Activated naive CD4-positive, alpha-beta T cell treated with anti-CD3 and anti-CD28 coated beads, Interleukin-2, amount 10 ng/mL, durations not matched to agents 7 days and 5 days (primary cell): ENCODE measurements around the gene TNN.
"Not testable (repeated sequence)": the region's sequence is repeated elsewhere in the genome, so short reads cannot be mapped to it uniquely, and the experiment has no call there.

ENCODE experiments used
- CTCF ChIA-PET: fragments of 350-600 bp; sonication (Branson Sonifier 250); formaldehyde crosslinking; loops from one replicate; lab custom pipeline; 2021; ENCODE audit warnings: antibody characterized with exemption; lab: Charles Lee
- DNase-seq: peaks from one replicate; pipeline ENCODE4 v3.0.0-alpha.2; 2020
- H3K27ac Mint-ChIP-seq: one replicate; pipeline ENCODE4 v1.8.0; 2021; ENCODE audit warnings: mild to moderate bottlenecking, moderate library complexity, mixed read lengths
- H3K27me3 Mint-ChIP-seq: one replicate; pipeline ENCODE4 v1.8.0; 2021; ENCODE audit warnings: mild to moderate bottlenecking, mixed read lengths
- H3K36me3 Mint-ChIP-seq: one replicate; pipeline ENCODE4 v1.8.0; 2021; ENCODE audit warnings: mixed read lengths
- H3K4me1 Mint-ChIP-seq: one replicate; pipeline ENCODE4 v1.8.0; 2021; ENCODE audit warnings: mixed read lengths
- H3K4me3 Mint-ChIP-seq: one replicate; pipeline ENCODE4 v1.8.0; 2021; ENCODE audit warnings: mild to moderate bottlenecking, moderate library complexity, mixed read lengths
- H3K9me3 Mint-ChIP-seq: one replicate; pipeline ENCODE4 v1.8.0; 2021; ENCODE audit warnings: mixed read lengths

Gene TNN

DNA sequence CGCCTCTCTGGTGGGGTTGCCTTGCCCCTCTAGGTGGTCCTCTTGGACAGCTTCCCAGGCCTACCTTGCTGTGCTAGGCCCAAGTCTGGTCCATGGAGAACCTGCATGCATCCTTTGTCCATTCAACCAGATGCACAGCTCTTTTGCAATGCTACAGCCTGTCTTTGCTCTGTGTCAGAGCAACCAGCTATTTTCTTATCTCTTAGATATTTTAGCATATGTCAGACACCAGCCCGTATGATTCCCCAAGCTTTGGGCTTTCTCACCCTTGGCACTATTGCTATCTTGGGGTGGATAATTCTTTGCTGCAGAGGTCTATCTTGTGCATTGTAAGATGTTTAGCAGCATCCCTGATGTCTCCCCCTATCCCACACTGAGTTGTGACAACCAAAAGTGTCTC, 32.3 kb downstream of the TNN start:
- Mint-ChIP-seq H3K4me1 (no peaks in the 10 kb centered on the region), H3K4me3 (no peak overlapping the region), H3K27me3 (peaks cover 4% of the 10 kb centered on the region), H3K36me3 (no peaks in the 10 kb centered on the region), H3K9me3 (no peaks in the 10 kb centered on the region), H3K27ac (no peak overlapping the region)
- DNase-seq, result no peak
- CTCF ChIA-PET, result no interaction called here

GRCh38 chr1:175102166-175102565, 34.5 kb downstream of the TNN start:
- H3K27me3 Mint-ChIP-seq, H3K36me3 Mint-ChIP-seq, H3K9me3 Mint-ChIP-seq, H3K4me1 Mint-ChIP-seq, CTCF ChIA-PET, H3K27ac Mint-ChIP-seq, H3K4me3 Mint-ChIP-seq, DNase-seq: not testable (repeated sequence)

- DNase-seq, H3K4me3 Mint-ChIP-seq, CTCF ChIA-PET, H3K9me3 Mint-ChIP-seq, H3K4me1 Mint-ChIP-seq, H3K27me3 Mint-ChIP-seq, H3K36me3 Mint-ChIP-seq, H3K27ac Mint-ChIP-seq: not testable (repeated sequence)
Observed at GRCh38 chr1:175106536-175106935, 38.9 kb downstream of the TNN start.

DNA sequence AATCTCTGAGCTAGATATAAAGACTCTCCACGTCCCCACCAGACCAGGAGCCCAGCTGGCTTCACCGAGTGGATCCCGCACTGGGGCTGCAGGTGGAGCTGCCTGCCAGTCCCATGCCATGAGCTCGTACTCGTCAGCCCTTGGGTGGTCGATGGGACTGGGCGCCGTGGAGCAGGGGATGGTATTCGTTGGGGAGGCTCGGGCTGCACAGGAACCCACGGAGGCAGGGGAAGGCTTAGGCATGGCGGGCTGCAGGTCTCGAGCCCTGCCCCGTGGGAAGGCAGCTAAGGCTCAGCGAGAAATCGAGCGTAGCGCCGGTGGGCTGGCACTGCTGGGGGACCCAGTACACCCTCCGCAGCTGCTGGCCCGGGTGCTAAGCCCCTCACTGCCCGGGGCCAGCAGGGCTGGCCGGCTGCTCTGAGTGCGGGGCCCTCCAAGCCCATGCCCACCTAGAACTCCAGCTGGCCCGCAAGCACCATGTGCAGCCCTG, 40.7 kb downstream of the TNN start:
- H3K27ac Mint-ChIP-seq, CTCF ChIA-PET, H3K4me3 Mint-ChIP-seq, H3K27me3 Mint-ChIP-seq, H3K4me1 Mint-ChIP-seq, H3K9me3 Mint-ChIP-seq, H3K36me3 Mint-ChIP-seq, DNase-seq: not testable (repeated sequence)

- Mint-ChIP-seq H3K4me3 (no peak overlapping the region), H3K36me3 (no peaks in the 10 kb centered on the region), H3K27me3 (peaks cover 20% of the 10 kb centered on the region), H3K9me3 (peaks cover 11% of the 10 kb centered on the region), H3K4me1 (no peaks in the 10 kb centered on the region), H3K27ac (no peak overlapping the region)
- CTCF ChIA-PET, result interaction anchor here (1.4 to 3.4 kb wide), 3 partner anchors 9 to 85 kb away, joined by 4 to 20 read pairs (median 5); no protein-coding TSS in a partner anchor
- no peak for DNase-seq
Observed at GRCh38 chr1:175114996-175115395, 47.4 kb downstream of the TNN start.

DNA sequence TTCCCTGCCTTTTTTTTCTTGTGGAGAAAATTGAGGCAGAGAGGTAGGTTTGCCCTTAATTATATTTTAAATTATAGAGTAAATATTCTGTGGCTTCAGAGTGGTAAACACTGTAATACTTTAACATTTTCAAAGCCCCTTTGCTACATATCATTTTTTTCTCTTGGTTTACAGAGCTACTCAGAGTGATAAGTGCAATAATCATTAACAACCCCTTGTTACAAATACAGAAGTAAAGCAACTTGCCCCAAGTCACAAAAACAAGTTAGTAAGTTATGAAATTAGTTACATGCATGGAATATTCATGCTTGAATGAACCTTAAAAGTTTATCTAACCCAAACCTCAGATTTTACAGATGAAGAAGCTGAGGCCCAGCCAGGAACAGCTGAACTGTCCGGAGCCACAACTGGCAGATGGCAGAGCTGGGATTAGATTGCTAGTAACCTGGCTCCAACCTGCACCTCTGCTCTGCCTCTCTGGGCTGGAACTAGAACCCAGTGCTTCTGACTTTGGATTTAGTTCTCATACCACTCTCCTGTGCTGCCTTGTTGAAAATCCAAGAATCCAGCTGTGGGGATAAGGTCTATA, 48.7 kb downstream of the TNN start:
- no peaks in the 10 kb centered on the region for H3K4me1 Mint-ChIP-seq
- H3K4me3 Mint-ChIP-seq, result no peak overlapping the region
- DNase-seq, result no peak
- H3K36me3 Mint-ChIP-seq, result no peaks in the 10 kb centered on the region
- H3K9me3 Mint-ChIP-seq, result peaks cover 11% of the 10 kb centered on the region
- CTCF ChIA-PET, result interaction anchor here (1.4 to 3.4 kb wide), 4 partner anchors 8 to 87 kb away, joined by 3 to 20 read pairs (median 4); no protein-coding TSS in a partner anchor
- H3K27me3 Mint-ChIP-seq, result peaks cover 20% of the 10 kb centered on the region
- H3K27ac Mint-ChIP-seq, result no peak overlapping the region

- Mint-ChIP-seq H3K27ac (no peak overlapping the region), H3K4me1 (no peaks in the 10 kb centered on the region), H3K9me3 (peaks cover 11% of the 10 kb centered on the region), H3K27me3 (peaks cover 20% of the 10 kb centered on the region), H3K36me3 (no peaks in the 10 kb centered on the region), H3K4me3 (no peak overlapping the region)
- no peak for DNase-seq
- CTCF ChIA-PET, result interaction anchor here (1.7 kb wide), 1 partner anchor 35 kb away, joined by 3 read pairs; no protein-coding TSS in a partner anchor
Observed at GRCh38 chr1:175116903-175117302, 49.3 kb downstream of the TNN start.

GRCh38 chr1:175118375-175119367, 51.0 kb downstream of the TNN start:
- no peaks in the 10 kb centered on the region for H3K4me1 Mint-ChIP-seq
- H3K27me3 Mint-ChIP-seq, result peaks cover 21% of the 10 kb centered on the region
- DNase-seq, result no peak
- no peaks in the 10 kb centered on the region for H3K36me3 Mint-ChIP-seq
- CTCF ChIA-PET, result no interaction called here
- no peak overlapping the region for H3K27ac Mint-ChIP-seq
- H3K4me3 Mint-ChIP-seq, result no peak overlapping the region
- peaks cover 4% of the 10 kb centered on the region for H3K9me3 Mint-ChIP-seq

- no peaks in the 10 kb centered on the region for H3K9me3 Mint-ChIP-seq
- DNase-seq, result no peak
- H3K4me3 Mint-ChIP-seq, result no peak overlapping the region
- H3K36me3 Mint-ChIP-seq, result no peaks in the 10 kb centered on the region
- CTCF ChIA-PET, result interaction anchor here (1.0 to 1.9 kb wide), 2 partner anchors 8 to 91 kb away, joined by 3 to 7 read pairs; no protein-coding TSS in a partner anchor
- peaks cover 17% of the 10 kb centered on the region for H3K27me3 Mint-ChIP-seq
- H3K27ac Mint-ChIP-seq, result no peak overlapping the region
- no peaks in the 10 kb centered on the region for H3K4me1 Mint-ChIP-seq
Observed at GRCh38 chr1:175120511-175120910, 52.9 kb downstream of the TNN start.

GRCh38 chr1:175124861-175125260, 57.2 kb downstream of the TNN start:
- DNase-seq, result no peak
- Mint-ChIP-seq H3K36me3 (no peaks in the 10 kb centered on the region), H3K27me3 (peaks cover 26% of the 10 kb centered on the region), H3K4me1 (no peaks in the 10 kb centered on the region), H3K4me3 (no peak overlapping the region), H3K9me3 (no peaks in the 10 kb centered on the region), H3K27ac (no peak overlapping the region)
- CTCF ChIA-PET, result interaction anchor here (0.6 to 6.3 kb wide), 20 partner anchors 10 to 124 kb away, joined by 3 to 138 read pairs (median 4); partner anchors contain the start of gene MRPS14

GRCh38 chr1:175126347-175126746, 58.7 kb downstream of the TNN start:
- Mint-ChIP-seq H3K9me3 (no peaks in the 10 kb centered on the region), H3K36me3 (no peaks in the 10 kb centered on the region), H3K27me3 (peaks cover 26% of the 10 kb centered on the region), H3K27ac (no peak overlapping the region), H3K4me1 (no peaks in the 10 kb centered on the region), H3K4me3 (no peak overlapping the region)
- DNase-seq, result no peak
- CTCF ChIA-PET, result interaction anchor here (1.7 to 6.3 kb wide), 3 partner anchors 97 to 126 kb away, joined by 3 to 138 read pairs (median 16); partner anchors contain the start of gene MRPS14

DNA sequence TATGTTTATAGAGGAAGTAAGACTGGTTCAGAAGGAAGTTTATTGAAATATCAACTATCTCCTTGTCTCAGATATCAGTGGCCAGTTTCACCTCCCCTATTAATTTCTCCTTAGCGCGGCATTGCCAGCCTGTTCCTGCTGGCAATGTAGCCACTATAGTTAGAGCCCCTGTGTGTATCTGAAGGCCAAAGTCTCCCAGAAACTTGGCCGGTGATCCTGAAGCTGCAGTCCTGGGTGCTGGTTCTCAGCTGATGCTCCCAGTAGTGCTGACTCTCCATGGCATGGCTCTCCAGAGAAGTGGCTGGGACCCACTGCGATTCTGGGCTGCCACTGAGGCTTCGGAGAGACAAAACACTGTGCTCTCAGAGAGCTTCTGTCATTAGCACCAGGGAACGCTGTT, 59.9 kb downstream of the TNN start:
- H3K9me3 Mint-ChIP-seq, result no peaks in the 10 kb centered on the region
- no peaks in the 10 kb centered on the region for H3K36me3 Mint-ChIP-seq
- H3K27ac Mint-ChIP-seq, result no peak overlapping the region
- H3K4me3 Mint-ChIP-seq, result no peak overlapping the region
- peaks cover 26% of the 10 kb centered on the region for H3K27me3 Mint-ChIP-seq
- DNase-seq, result no peak
- CTCF ChIA-PET, result interaction anchor here (0.8 to 6.3 kb wide), 4 partner anchors 18 to 104 kb away, joined by 3 to 138 read pairs (median 5); partner anchors contain the start of gene MRPS14
- H3K4me1 Mint-ChIP-seq, result no peaks in the 10 kb centered on the region

- no peaks in the 10 kb centered on the region for H3K36me3 Mint-ChIP-seq
Observed at GRCh38 chr1:175128523-175128922, 60.9 kb downstream of the TNN start.

DNA sequence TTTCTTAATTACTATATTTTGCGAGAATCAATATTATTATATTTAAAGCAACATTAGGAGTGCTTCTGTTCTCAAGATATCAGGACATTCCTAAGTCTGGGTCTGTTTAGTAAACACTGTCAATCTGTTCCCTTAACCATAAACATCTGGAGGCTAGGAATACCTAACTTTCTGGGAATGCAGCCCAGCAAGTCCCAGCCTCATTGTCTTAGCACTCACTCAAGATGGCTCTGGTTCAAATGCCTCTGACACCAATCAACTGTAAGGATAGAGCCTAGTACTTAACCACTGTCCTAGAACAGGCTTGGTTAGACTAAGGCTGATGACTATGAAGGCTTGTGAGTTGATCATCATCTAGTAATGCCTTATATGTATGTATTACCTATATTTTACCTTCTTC, 61.5 kb downstream of the TNN start:
- DNase-seq, result no peak
- Mint-ChIP-seq H3K9me3 (no peaks in the 10 kb centered on the region), H3K4me3 (no peak overlapping the region), H3K27me3 (peaks cover 26% of the 10 kb centered on the region), H3K36me3 (no peaks in the 10 kb centered on the region), H3K4me1 (no peaks in the 10 kb centered on the region), H3K27ac (no peak overlapping the region)
- CTCF ChIA-PET, result interaction anchor here (0.8 to 6.3 kb wide), 4 partner anchors 9 to 100 kb away, joined by 3 to 138 read pairs (median 6); no protein-coding TSS in a partner anchor

More at GRCh38 chr1:175128523-175128922, 60.9 kb downstream of the TNN start:
- no peak for DNase-seq
- H3K4me3 Mint-ChIP-seq, result no peak overlapping the region
- CTCF ChIA-PET, result interaction anchor here (0.8 to 6.3 kb wide), 3 partner anchors 8 to 99 kb away, joined by 3 to 138 read pairs (median 7); no protein-coding TSS in a partner anchor
- peaks cover 26% of the 10 kb centered on the region for H3K27me3 Mint-ChIP-seq
- no peaks in the 10 kb centered on the region for H3K4me1 Mint-ChIP-seq
- no peaks in the 10 kb centered on the region for H3K9me3 Mint-ChIP-seq
- H3K27ac Mint-ChIP-seq, result no peak overlapping the region
